ENCODE results near the gene MEAK7.

The MEAK7 gene

GRCh38 chr16:84537491-84538151 is 33.2 kb upstream of the MEAK7 start:
- TF ChIP-seq CREB1 (IDR thresholded peaks at IDR 0.05; ENCODE audit: low read depth): no peak
- TF ChIP-seq TCF12 (IDR thresholded peaks at IDR 0.05; ENCODE audit: low read depth): no peak
- no peak for TF ChIP-seq TAF1 (IDR thresholded peaks at IDR 0.05; ENCODE audit: low read depth)
- TF ChIP-seq, protein P1, sequence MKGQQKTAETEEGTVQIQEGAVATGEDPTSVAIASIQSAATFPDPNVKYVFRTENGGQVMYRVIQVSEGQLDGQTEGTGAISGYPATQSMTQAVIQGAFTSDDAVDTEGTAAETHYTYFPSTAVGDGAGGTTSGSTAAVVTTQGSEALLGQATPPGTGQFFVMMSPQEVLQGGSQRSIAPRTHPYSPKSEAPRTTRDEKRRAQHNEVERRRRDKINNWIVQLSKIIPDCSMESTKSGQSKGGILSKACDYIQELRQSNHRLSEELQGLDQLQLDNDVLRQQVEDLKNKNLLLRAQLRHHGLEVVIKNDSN (IDR thresholded peaks at IDR 0.05): no peak
- no peak for TF ChIP-seq RAD21 (IDR thresholded peaks at IDR 0.05; ENCODE audit: low read depth)
- TF ChIP-seq, protein P2, sequence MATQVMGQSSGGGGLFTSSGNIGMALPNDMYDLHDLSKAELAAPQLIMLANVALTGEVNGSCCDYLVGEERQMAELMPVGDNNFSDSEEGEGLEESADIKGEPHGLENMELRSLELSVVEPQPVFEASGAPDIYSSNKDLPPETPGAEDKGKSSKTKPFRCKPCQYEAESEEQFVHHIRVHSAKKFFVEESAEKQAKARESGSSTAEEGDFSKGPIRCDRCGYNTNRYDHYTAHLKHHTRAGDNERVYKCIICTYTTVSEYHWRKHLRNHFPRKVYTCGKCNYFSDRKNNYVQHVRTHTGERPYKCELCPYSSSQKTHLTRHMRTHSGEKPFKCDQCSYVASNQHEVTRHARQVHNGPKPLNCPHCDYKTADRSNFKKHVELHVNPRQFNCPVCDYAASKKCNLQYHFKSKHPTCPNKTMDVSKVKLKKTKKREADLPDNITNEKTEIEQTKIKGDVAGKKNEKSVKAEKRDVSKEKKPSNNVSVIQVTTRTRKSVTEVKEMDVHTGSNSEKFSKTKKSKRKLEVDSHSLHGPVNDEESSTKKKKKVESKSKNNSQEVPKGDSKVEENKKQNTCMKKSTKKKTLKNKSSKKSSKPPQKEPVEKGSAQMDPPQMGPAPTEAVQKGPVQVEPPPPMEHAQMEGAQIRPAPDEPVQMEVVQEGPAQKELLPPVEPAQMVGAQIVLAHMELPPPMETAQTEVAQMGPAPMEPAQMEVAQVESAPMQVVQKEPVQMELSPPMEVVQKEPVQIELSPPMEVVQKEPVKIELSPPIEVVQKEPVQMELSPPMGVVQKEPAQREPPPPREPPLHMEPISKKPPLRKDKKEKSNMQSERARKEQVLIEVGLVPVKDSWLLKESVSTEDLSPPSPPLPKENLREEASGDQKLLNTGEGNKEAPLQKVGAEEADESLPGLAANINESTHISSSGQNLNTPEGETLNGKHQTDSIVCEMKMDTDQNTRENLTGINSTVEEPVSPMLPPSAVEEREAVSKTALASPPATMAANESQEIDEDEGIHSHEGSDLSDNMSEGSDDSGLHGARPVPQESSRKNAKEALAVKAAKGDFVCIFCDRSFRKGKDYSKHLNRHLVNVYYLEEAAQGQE (IDR thresholded peaks at IDR 0.05; ENCODE audit: low read depth): no peak
- no peak for TF ChIP-seq ZBTB7A (IDR thresholded peaks at IDR 0.05; ENCODE audit: low read depth)
- TF ChIP-seq MAX (IDR thresholded peaks at IDR 0.05): no peak
- no peak for TF ChIP-seq EP300 (IDR thresholded peaks at IDR 0.05; ENCODE audit: borderline replicate concordance)
- TF ChIP-seq EGR1 (IDR thresholded peaks at IDR 0.05): no peak
- TF ChIP-seq TEAD4 (IDR thresholded peaks at IDR 0.05): no peak
- TF ChIP-seq CEBPB (IDR thresholded peaks at IDR 0.05): no peak
- no peak for TF ChIP-seq YY1 (IDR thresholded peaks at IDR 0.05; ENCODE audit: low read depth)
- TF ChIP-seq NFIC (IDR thresholded peaks at IDR 0.05): no peak
- TF ChIP-seq FOXM1 (IDR thresholded peaks at IDR 0.05; ENCODE audit: borderline replicate concordance, low read depth): no peak

- no peak for TF ChIP-seq CREB1 (IDR thresholded peaks at IDR 0.05; ENCODE audit: low read depth)
- TF ChIP-seq TCF12 (IDR thresholded peaks at IDR 0.05; ENCODE audit: low read depth): no peak
- no peak for TF ChIP-seq EGR1 (IDR thresholded peaks at IDR 0.05)
- TF ChIP-seq, protein P2 (IDR thresholded peaks at IDR 0.05; ENCODE audit: low read depth): no peak
- TF ChIP-seq, protein P1 (IDR thresholded peaks at IDR 0.05): no peak
Measured at GRCh38 chr16:84535851-84536250, 31.4 kb upstream of the MEAK7 start.

DNA sequence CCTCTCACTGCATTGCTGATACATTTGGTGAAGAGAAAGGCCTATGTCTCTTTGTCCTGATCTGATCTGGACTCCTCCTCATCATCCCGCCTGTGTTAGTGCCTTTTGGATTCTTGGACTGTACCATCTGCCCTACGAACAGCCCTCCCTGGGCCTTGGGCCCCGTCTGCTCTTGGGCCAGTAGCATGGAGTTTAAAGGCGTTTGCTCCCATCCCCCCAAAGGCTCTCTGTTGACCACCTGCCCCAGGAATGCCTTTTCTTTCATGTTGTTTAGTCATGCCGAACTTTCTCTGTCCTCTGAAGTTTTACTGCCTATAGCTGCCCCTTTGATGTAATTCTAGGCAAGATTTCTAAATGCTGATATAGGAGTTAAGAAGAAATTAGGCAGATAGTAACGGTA is 30.9 kb upstream of the MEAK7 start:
- TF ChIP-seq CREB1 (IDR thresholded peaks at IDR 0.05; ENCODE audit: low read depth) (no peak), MAX (IDR thresholded peaks at IDR 0.05) (no peak), YY1 (IDR thresholded peaks at IDR 0.05; ENCODE audit: low read depth) (no peak), TAF1 (IDR thresholded peaks at IDR 0.05; ENCODE audit: low read depth) (no peak), RAD21 (IDR thresholded peaks at IDR 0.05; ENCODE audit: low read depth) (no peak), ZBTB7A (IDR thresholded peaks at IDR 0.05; ENCODE audit: low read depth) (no peak), TCF12 (IDR thresholded peaks at IDR 0.05; ENCODE audit: low read depth) (no peak), EP300 (IDR thresholded peaks at IDR 0.05; ENCODE audit: borderline replicate concordance) (no peak), NFIC (IDR thresholded peaks at IDR 0.05) (no peak), FOXM1 (IDR thresholded peaks at IDR 0.05; ENCODE audit: borderline replicate concordance, low read depth) (no peak), CEBPB (IDR thresholded peaks at IDR 0.05) (no peak), TEAD4 (IDR thresholded peaks at IDR 0.05) (no peak)
- TF ChIP-seq, protein P2 (IDR thresholded peaks at IDR 0.05; ENCODE audit: low read depth): no peak

- TF ChIP-seq CREB1 (IDR thresholded peaks at IDR 0.05; ENCODE audit: low read depth) (no peak), FOXM1 (IDR thresholded peaks at IDR 0.05; ENCODE audit: borderline replicate concordance, low read depth) (no peak), CEBPB (IDR thresholded peaks at IDR 0.05) (no peak), EGR1 (IDR thresholded peaks at IDR 0.05) (no peak)
Measured at GRCh38 chr16:84534815-84535214, 30.4 kb upstream of the MEAK7 start.

Data from Ishikawa (cell line).